H7 (cell line): Measurements from ENCODE around the gene IMMP2L. TPM values are rescaled to one million over a fixed set of nuclear protein-coding genes. Genes with fewer than 3 reads are reported as not detected.
"Not testable (repeated sequence)": the region's sequence is repeated elsewhere in the genome, so short reads cannot be mapped to it uniquely, and the experiment has no call there.

Source experiments
- DNase-seq: peaks from one replicate; pipeline ENCODE4 v3.0.0; 2012
- H3K27me3 ChIP-seq: 2 replicates; pipeline ENCODE4 v1.6.0; 2011; ENCODE audit warnings: mild to moderate bottlenecking, low read length; ENCODE audit not compliant: control insufficient read depth, insufficient read depth
- H3K36me3 ChIP-seq: replicated peaks from 2 replicates; pipeline ENCODE4 v1.5.1; 2011; ENCODE audit warnings: low read length; ENCODE audit not compliant: control insufficient read depth, insufficient read depth
- H3K4me3 ChIP-seq: 2 replicates; pipeline ENCODE4 v1.5.1; 2011; ENCODE audit warnings: low read depth, mild to moderate bottlenecking, control low read depth, low read length, moderate library complexity; ENCODE audit not compliant: insufficient read depth
- total RNA-seq: library from RNA; depleted of rRNA; stranded (reverse); fragments of >200 nt; shearing (Covaris generic); gene quantifications from 2 replicates; pipeline ENCODE4 v1.2.3, GENCODE V29; 2014

Gene IMMP2L
- total RNA-seq, 1 experiment from 2014 or later, result 9.2 TPM

DNA sequence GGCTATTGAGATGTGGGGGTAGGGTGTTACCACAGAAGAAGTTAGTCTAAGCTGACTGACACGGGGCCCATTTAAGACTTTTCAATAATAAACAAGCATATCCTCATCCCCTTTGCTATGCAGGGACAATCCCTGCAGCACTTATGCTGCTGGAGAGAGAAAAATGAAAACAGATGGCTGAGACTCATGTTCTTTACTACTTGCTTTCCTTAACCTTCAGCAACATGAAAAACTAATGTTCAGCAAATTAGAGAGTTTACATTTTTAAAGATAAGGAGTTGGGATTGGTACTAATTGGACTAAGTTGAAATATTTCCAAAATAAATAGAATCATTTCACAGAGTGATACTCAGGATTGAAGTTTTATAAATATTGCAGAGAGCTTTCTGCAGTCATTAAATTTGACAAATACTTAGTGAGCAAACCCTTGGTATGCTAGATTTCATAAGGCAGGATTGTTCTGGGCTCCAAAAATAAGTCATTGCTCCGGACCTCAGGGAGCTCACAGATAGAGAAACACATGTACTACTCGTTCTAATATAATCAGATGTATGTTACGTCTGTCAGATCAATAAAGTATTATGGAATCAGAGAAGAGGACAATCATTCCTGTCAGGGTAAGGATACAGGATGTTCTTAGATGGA, 618.5 kb downstream of the IMMP2L start:
- DNase-seq, result no peak
- H3K36me3 ChIP-seq, result no peaks in the 10 kb centered on the region

GRCh38 chr7:110941385-110941784, 620.9 kb downstream of the IMMP2L start:
- Histone ChIP-seq H3K4me3 (no peak overlapping the region), H3K36me3 (no peaks in the 10 kb centered on the region), H3K27me3 (no peaks in the 10 kb centered on the region)
- DNase-seq, result no peak

More for the DNA sequence above, 618.5 kb downstream of the IMMP2L start:
- H3K27me3 ChIP-seq, result no peaks in the 10 kb centered on the region
- H3K4me3 ChIP-seq, result no peak overlapping the region

DNA sequence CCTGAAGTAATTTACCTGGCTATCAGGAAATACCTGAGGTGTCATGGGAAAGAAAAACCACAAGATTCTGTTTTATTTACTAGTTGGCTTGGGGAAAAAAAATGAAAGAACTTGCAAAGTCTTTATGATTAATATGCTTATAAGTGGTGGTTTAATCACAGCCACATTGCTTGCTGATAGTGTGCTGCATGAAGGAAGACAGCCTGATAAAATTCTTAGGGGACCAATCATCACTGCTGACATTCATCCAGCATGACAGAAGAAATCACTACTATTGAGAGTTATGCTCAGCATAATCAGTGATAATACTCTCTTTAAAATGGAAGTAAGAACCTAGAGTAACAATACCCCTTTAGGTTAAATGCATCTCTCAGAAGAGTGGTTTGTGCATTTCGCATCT, 621.5 kb downstream of the IMMP2L start:
- no peak overlapping the region for H3K4me3 ChIP-seq
- DNase-seq, result no peak
- no peaks in the 10 kb centered on the region for H3K36me3 ChIP-seq
- no peaks in the 10 kb centered on the region for H3K27me3 ChIP-seq

- no peak for DNase-seq
- Histone ChIP-seq H3K4me3 (no peak overlapping the region), H3K27me3 (no peaks in the 10 kb centered on the region), H3K36me3 (no peaks in the 10 kb centered on the region)
These were observed 624.1 kb downstream of the IMMP2L start for GRCh38 chr7:110938165-110938564.

- H3K4me3 ChIP-seq, DNase-seq, H3K36me3 ChIP-seq, H3K27me3 ChIP-seq: not testable (repeated sequence)
These were observed 625.6 kb downstream of the IMMP2L start for GRCh38 chr7:110936665-110937064.

GRCh38 chr7:110929480-110930249, 632.6 kb downstream of the IMMP2L start:
- Histone ChIP-seq H3K27me3 (no peaks in the 10 kb centered on the region), H3K4me3 (no peak overlapping the region), H3K36me3 (no peaks in the 10 kb centered on the region)
- DNase-seq, result no peak

DNA sequence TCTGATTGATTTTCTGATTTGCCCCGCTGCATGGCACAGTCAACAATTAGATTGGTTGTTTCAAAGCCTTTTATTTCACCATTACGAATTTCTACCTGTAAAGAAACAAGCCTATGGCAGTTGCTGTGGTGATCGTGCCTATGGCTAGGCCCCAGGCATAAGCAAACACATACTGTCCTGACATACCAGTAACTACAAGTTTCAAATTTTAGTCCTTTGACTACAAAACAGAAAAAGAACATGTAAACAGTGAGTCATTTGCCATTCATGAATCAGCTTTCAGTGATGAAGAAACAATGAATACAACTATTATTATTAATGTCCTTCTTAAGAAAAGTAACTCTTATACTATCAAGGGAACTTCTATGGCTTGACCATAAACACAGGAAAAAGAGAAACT, 639.4 kb downstream of the IMMP2L start:
- DNase-seq, result no peak
- Histone ChIP-seq H3K27me3 (no peaks in the 10 kb centered on the region), H3K36me3 (no peaks in the 10 kb centered on the region), H3K4me3 (no peak overlapping the region)

- DNase-seq, result no peak
- Histone ChIP-seq H3K27me3 (no peaks in the 10 kb centered on the region), H3K36me3 (no peaks in the 10 kb centered on the region), H3K4me3 (no peak overlapping the region)
These were observed 640.6 kb downstream of the IMMP2L start for GRCh38 chr7:110921595-110922151.

DNA sequence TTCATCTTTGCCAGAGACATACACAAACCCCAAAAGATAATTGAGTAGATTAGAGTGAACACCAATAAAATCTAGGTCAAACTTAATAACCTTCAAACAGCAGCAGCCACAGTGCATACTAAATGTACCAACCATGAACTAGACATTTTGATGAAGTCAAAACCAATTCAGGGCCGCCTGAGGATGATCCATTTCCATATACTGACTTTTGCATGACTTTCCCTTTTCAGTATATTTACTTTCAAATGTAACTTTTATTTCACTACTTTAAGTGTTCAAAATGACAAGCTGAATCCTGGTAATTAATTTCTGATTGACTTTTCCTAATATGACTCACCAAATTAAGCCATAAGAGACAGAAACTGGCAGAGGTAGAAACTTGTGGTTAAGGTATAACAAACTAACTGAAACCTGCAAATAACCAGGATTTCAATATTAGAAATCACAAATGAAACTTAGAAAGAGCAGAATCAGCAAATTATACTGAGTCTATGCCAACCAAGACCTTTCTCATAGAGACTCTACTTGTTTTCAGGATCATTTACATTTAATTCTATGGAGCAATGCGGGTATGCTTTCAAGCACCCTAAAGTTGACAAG, 643.2 kb downstream of the IMMP2L start:
- H3K27me3 ChIP-seq, result no peaks in the 10 kb centered on the region
- DNase-seq, result no peak
- no peaks in the 10 kb centered on the region for H3K36me3 ChIP-seq
- no peak overlapping the region for H3K4me3 ChIP-seq

GRCh38 chr7:110914263-110914662, 648.0 kb downstream of the IMMP2L start:
- Histone ChIP-seq H3K4me3 (no peak overlapping the region), H3K36me3 (no peaks in the 10 kb centered on the region), H3K27me3 (no peaks in the 10 kb centered on the region)
- DNase-seq, result no peak

DNA sequence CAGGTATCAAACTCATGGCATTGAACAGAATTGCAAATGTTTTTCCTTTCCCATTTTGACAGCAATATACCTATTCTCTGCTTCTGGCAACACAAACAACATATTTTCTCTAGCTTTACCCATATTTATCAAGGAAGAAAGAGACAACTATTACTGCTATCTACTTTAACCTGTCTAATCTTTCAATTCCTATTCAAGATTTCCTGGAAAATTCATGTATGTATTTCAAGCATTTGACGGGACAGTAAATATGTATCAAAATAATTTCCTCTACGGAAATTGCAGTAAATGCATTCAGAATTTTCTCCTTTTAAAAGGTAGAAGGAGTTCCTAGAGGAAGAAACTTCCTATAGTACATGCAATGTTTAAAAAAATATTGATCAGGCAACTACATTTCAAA, 650.7 kb downstream of the IMMP2L start:
- H3K27me3 ChIP-seq, result no peaks in the 10 kb centered on the region
- H3K4me3 ChIP-seq, result no peak overlapping the region
- no peak for DNase-seq
- no peaks in the 10 kb centered on the region for H3K36me3 ChIP-seq

- no peak for DNase-seq
- Histone ChIP-seq H3K27me3 (no peaks in the 10 kb centered on the region), H3K4me3 (no peak overlapping the region), H3K36me3 (no peaks in the 10 kb centered on the region)
These were observed 653.2 kb downstream of the IMMP2L start for GRCh38 chr7:110909117-110909516.

DNA sequence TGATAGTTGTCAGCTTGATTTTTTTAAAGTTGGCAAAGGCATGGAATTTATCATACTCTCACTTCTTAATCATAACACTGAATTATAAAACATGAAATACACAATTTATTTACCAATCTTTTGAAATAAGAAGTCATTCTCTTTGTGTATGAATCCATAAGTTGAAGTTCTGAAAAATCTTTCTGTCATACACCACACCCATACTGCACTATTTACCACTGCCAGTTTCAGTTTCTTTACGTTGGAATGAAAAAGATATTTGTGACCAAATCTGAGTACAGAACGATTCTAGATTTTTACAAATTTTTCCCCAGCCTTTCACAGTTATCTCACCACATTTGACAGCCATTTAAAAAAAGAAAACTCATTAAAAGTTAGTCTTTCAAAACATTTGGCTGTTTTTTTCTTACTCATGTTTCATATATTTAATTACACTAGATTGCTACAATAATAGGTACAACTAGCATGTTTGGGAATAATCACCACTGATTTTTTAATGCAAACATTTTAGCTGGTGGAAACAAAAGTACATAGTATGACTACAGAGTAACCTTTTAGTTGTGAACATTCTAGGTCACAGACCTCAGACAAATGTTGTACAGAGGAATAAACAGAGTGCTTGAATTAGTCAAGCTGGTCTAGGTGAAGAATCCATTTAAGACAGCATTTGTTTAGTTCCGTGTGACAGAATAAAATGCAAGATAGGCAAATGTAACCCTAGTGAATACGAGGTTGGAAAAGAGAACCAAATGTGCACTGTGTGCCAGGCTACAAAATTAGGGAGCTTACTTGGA, 656.3 kb downstream of the IMMP2L start:
- H3K27me3 ChIP-seq, result no peaks in the 10 kb centered on the region
- no peaks in the 10 kb centered on the region for H3K36me3 ChIP-seq
- no peak for DNase-seq
- no peak overlapping the region for H3K4me3 ChIP-seq

GRCh38 chr7:110898516-110898915, 663.8 kb downstream of the IMMP2L start:
- H3K4me3 ChIP-seq, result no peak overlapping the region

More at GRCh38 chr7:110898516-110898915, 663.8 kb downstream of the IMMP2L start:
- Histone ChIP-seq H3K27me3 (no peaks in the 10 kb centered on the region), H3K36me3 (no peaks in the 10 kb centered on the region)
- no peak for DNase-seq
